ENCODE data around the gene RPRM.

Gene RPRM

GRCh38 chr2:153431114-153431513 lies 47.4 kb downstream of the RPRM start:
- no peaks in the 10 kb centered on the region for H3K9me3 ChIP-seq (ENCODE audit: insufficient read depth, low read length)
- no peaks in the 10 kb centered on the region for H3K27me3 ChIP-seq (ENCODE audit: insufficient read depth, insufficient read length)
- DNase-seq (ENCODE audit: low read depth, low spot score), result no peak
- no peak overlapping the region for H3K9ac ChIP-seq (ENCODE audit: insufficient read length, low read depth)
- H3K36me3 ChIP-seq (ENCODE audit: insufficient read depth, insufficient read length, low read length), result no peaks in the 10 kb centered on the region
- H3K4me1 ChIP-seq (ENCODE audit: insufficient read depth, insufficient read length), result no peaks in the 10 kb centered on the region
- no peak overlapping the region for H3K4me3 ChIP-seq (ENCODE audit: insufficient read length, low read depth)
- TF ChIP-seq ZNF274 (IDR thresholded peaks at IDR 0.05; ENCODE audit: low read depth, low read length), result no peak
- no peak for TF ChIP-seq SUZ12 (IDR thresholded peaks at IDR 0.05; ENCODE audit: extremely low read depth, insufficient read depth, insufficient read length)
- no peak for TF ChIP-seq YY1 (IDR thresholded peaks at IDR 0.05; ENCODE audit: insufficient read depth, insufficient read length)
